HCT116 (cell line): Measurements from ENCODE around the gene APOOL. TPM values are rescaled to one million over a fixed set of nuclear protein-coding genes. Genes with fewer than 3 reads are reported as not detected.

Experiments used
- ATAC-seq: fragments of 200-7000 bp; cut with Tn5 transposase; 2 replicates; pipeline ENCODE4 v1.9.1; 2020; ENCODE audit warnings: mild to moderate bottlenecking, moderate library complexity
- BruUV-seq: library from RNA; stranded (reverse); fragments of 400-500 nt; replicated peaks from 2 replicates; lab custom pipeline; 2021; lab: Mats Ljungman, UMichigan
- CTCF ChIA-PET: fragments of 300-600 bp; sonication (Branson Sonifier 250); formaldehyde crosslinking; loops from one replicate; lab custom pipeline; 2021; ENCODE audit warnings: antibody characterized with exemption; lab: Charles Lee
- POLR2A ChIA-PET: fragments of 300-600, 350-600 bp; sonication (Branson Sonifier 250); formaldehyde crosslinking; loops from one replicate; lab custom pipeline; 2021; ENCODE audit warnings: antibody characterized with exemption; lab: Charles Lee
- RAD21 ChIA-PET, 2 experiments: fragments of 300-600 bp; sonication (Branson Sonifier 250); formaldehyde crosslinking; loops; one replicate each; lab custom pipeline; 2023; ENCODE audit warnings: low total read pairs in 2 of 2; ENCODE audit not compliant: uncharacterized antibody in 2 of 2, unreplicated experiment in 2 of 2, low non-redundant PET in 1 of 2; lab: Charles Lee
- DNase-seq: peaks from one replicate; pipeline ENCODE4 v3.0.0-alpha.2; 2010; ENCODE audit warnings: low read depth, low spot score
- H2AFZ ChIP-seq: fragments of 200-600 bp; shearing (Covaris generic), sonication (generic); 2 replicates; pipeline ENCODE4 v1.6.1; 2017; ENCODE audit warnings: low read depth, mixed run types, mixed read lengths, antibody characterized with exemption, low read length; ENCODE audit not compliant: poor library complexity, severe bottlenecking
- H3K27ac ChIP-seq: 2 replicates; pipeline ENCODE4 v1.5.1; 2012; ENCODE audit warnings: low read depth, low read length
- H3K27me3 ChIP-seq: fragments of 200-600 bp; sonication (generic); 2 replicates; pipeline ENCODE4 v1.6.1; 2016; ENCODE audit warnings: mixed run types, low read length, mixed read lengths; ENCODE audit not compliant: insufficient read depth
- H3K36me3 ChIP-seq, 2 experiments: fragments of 200-500 bp in 1 of 2; fragments of 200-600 bp in 1 of 2; sonication (Bioruptor generic) in 1 of 2; sonication (generic) in 1 of 2; 2 replicates each; pipeline versions ENCODE4 v1.5.1 to v1.6.1; 2014 to 2016; ENCODE audit warnings: low read length in 2 of 2, inconsistent platforms in 1 of 2, mixed read lengths in 1 of 2, mixed run types in 1 of 2; ENCODE audit not compliant: insufficient read depth in 2 of 2, control insufficient read depth in 1 of 2
- H3K4me1 ChIP-seq, 2 experiments: fragments of 200-600 bp in 1 of 2; sonication (generic) in 1 of 2; 2 replicates each; pipeline versions ENCODE4 v1.5.1 to v1.6.1; 2012 to 2017; ENCODE audit warnings: low read length in 2 of 2, inconsistent platforms in 1 of 2, mild to moderate bottlenecking in 1 of 2, mixed read lengths in 1 of 2, mixed run types in 1 of 2, moderate library complexity in 1 of 2; ENCODE audit not compliant: insufficient read depth in 2 of 2, control insufficient read depth in 1 of 2
- H3K4me2 ChIP-seq: fragments of 200-600 bp; sonication (generic); 2 replicates; pipeline ENCODE4 v1.6.1; 2017; ENCODE audit warnings: mixed run types, low read length, mixed read lengths
- H3K4me3 ChIP-seq, 2 experiments: fragments of 200-600 bp in 1 of 2; sonication (generic) in 1 of 2; replicated peaks in 1 of 2; 2 replicates each; pipeline ENCODE4 v1.5.1; 2011 to 2016; ENCODE audit warnings: low read length in 2 of 2, control low read depth in 1 of 2, low read depth in 1 of 2, mild to moderate bottlenecking in 1 of 2, mixed read lengths in 1 of 2, mixed run types in 1 of 2
- H3K79me2 ChIP-seq: fragments of 200-600 bp; sonication (generic); 2 replicates; pipeline ENCODE4 v1.6.1; 2017; ENCODE audit warnings: mild to moderate bottlenecking, mixed run types, low read length, moderate library complexity, mixed read lengths; ENCODE audit not compliant: insufficient read depth
- H3K9ac ChIP-seq: fragments of 200-600 bp; sonication (generic); 2 replicates; pipeline ENCODE4 v1.6.1; 2016; ENCODE audit warnings: low read length, mixed read lengths
- H3K9me2 ChIP-seq: fragments of 200-600 bp; sonication (generic), shearing (Covaris generic); 2 replicates; pipeline ENCODE4 v1.6.1; 2017; ENCODE audit warnings: mixed run types, mild to moderate bottlenecking, moderate library complexity; ENCODE audit not compliant: insufficient read depth
- H3K9me3 ChIP-seq, 2 experiments: fragments of 200-500 bp in 1 of 2; fragments of 200-600 bp in 1 of 2; sonication (Bioruptor generic) in 1 of 2; sonication (generic) in 1 of 2; 2 replicates each; pipeline ENCODE4 v1.6.1; 2014 to 2017; ENCODE audit warnings: low read length in 2 of 2, mixed read lengths in 2 of 2, inconsistent platforms in 1 of 2, low read depth in 1 of 2, mild to moderate bottlenecking in 1 of 2, mixed run types in 1 of 2, moderate library complexity in 1 of 2; ENCODE audit not compliant: control insufficient read depth in 1 of 2, insufficient read depth in 1 of 2
- H4K20me1 ChIP-seq: fragments of 200-600 bp; sonication (generic), shearing (Covaris generic); 2 replicates; pipeline ENCODE4 v1.6.1; 2017; ENCODE audit warnings: mixed run types, mild to moderate bottlenecking, moderate library complexity; ENCODE audit not compliant: insufficient read depth
- ATF3 ChIP-seq: IDR thresholded peaks from 2 replicates; pipeline ENCODE4 v1.6.1; 2012
- CBX3 ChIP-seq: IDR thresholded peaks from 2 replicates; pipeline ENCODE4 v1.6.1; 2012; ENCODE audit warnings: low read depth
- CEBPB ChIP-seq: IDR thresholded peaks from 2 replicates; pipeline ENCODE4 v1.6.1; 2012; ENCODE audit warnings: low read depth
- ELF1 ChIP-seq: IDR thresholded peaks from 2 replicates; pipeline ENCODE4 v1.6.1; 2012; ENCODE audit warnings: low read depth, borderline replicate concordance
- EZH2 ChIP-seq: fragments of 200-600 bp; sonication (generic); IDR thresholded peaks from 2 replicates; pipeline ENCODE4 v1.6.1; 2017; ENCODE audit warnings: antibody characterized with exemption, mixed run types
- EZH2phosphoT487 ChIP-seq: fragments of 200-600 bp; IDR thresholded peaks from 2 replicates; pipeline ENCODE4 v1.6.1; 2018; ENCODE audit warnings: antibody characterized with exemption, borderline replicate concordance
- FOSL1 ChIP-seq: IDR thresholded peaks from 2 replicates; pipeline ENCODE4 v1.6.1; 2012; ENCODE audit warnings: low read depth
- POLR2A ChIP-seq: IDR thresholded peaks from 2 replicates; pipeline ENCODE4 v1.7.0; 2011; ENCODE audit warnings: borderline replicate concordance; ENCODE audit not compliant: insufficient read depth, insufficient read length; ENCODE audit errors: extremely low read depth
- RAD21 ChIP-seq: IDR thresholded peaks from 2 replicates; pipeline ENCODE4 v1.6.1; 2012; ENCODE audit warnings: low read depth, mild to moderate bottlenecking
- SP1 ChIP-seq: IDR thresholded peaks from 2 replicates; pipeline ENCODE4 v1.6.1; 2012; ENCODE audit warnings: low read depth
- SRF ChIP-seq: IDR thresholded peaks from 2 replicates; pipeline ENCODE4 v1.6.1; 2012; ENCODE audit warnings: low read depth
- ZFX ChIP-seq: fragments of 450-650 bp; IDR thresholded peaks from 2 replicates; pipeline ENCODE4 v1.6.1; 2017
- ZNF274 ChIP-seq: fragments of 200-500 bp; sonication (Bioruptor generic); IDR thresholded peaks from 2 replicates; pipeline ENCODE4 v1.6.1; 2014; ENCODE audit warnings: mild to moderate bottlenecking, low read depth, low read length, inconsistent platforms
- intact Hi-C: fragments of 100-400 bp; cut with micrococcal nuclease; formaldehyde crosslinking; loops from 2 replicates; pipeline ENCODE4 v1.10.0; 2022
- total RNA-seq: library from RNA; stranded (reverse); gene quantifications from one replicate; pipeline ENCODE4 v1.2.1, GENCODE V29; 2021; ENCODE audit not compliant: unreplicated experiment
- TF ChIP-seq, protein P1 (sequence below): IDR thresholded peaks from 2 replicates; pipeline ENCODE4 v1.6.1; 2012
- TF ChIP-seq, protein P2 (sequence below): IDR thresholded peaks from 2 replicates; pipeline ENCODE4 v1.6.1; 2012; ENCODE audit warnings: low read depth

The APOOL gene
- total RNA-seq, 1 experiment from 2014 or later, result 24.5 TPM

GRCh38 chrX:85001344-85001743 is 2.3 kb upstream of the APOOL start:
- POLR2A ChIA-PET, result no interaction called here
- peaks cover 19% of the 10 kb centered on the region for H3K79me2 ChIP-seq
- no peak overlapping the region for H3K9ac ChIP-seq
- no peak overlapping the region for H2AFZ ChIP-seq
- H3K36me3 ChIP-seq, result no peaks in the 10 kb centered on the region
- no peak overlapping the region for H3K4me2 ChIP-seq
- ATAC-seq, result no peak
- no peak for DNase-seq
- no peak overlapping the region for H3K27ac ChIP-seq
- no peaks in the 10 kb centered on the region for H3K27me3 ChIP-seq
- CTCF ChIA-PET, result no interaction called here
- H3K4me1 ChIP-seq, result peaks cover 2 to 3% of the 10 kb centered on the region in 2 experiments; a peak in 1 of 4 replicates
- TF ChIP-seq ZFX (no peak), ATF3 (no peak), ELF1 (no peak), RAD21 (no peak), CBX3 (no peak), CEBPB (no peak), EZH2phosphoT487 (no peak), SP1 (no peak)
- H3K4me3 ChIP-seq, result no peak overlapping the region
- intact Hi-C loops, result no loop called here
- no TSS peak for BruUV-seq
- H4K20me1 ChIP-seq, result no peaks in the 10 kb centered on the region
- RAD21 ChIA-PET, result no interaction called here
- H3K9me2 ChIP-seq, result no peaks in the 10 kb centered on the region
- H3K9me3 ChIP-seq, result no peaks in the 10 kb centered on the region

DNA sequence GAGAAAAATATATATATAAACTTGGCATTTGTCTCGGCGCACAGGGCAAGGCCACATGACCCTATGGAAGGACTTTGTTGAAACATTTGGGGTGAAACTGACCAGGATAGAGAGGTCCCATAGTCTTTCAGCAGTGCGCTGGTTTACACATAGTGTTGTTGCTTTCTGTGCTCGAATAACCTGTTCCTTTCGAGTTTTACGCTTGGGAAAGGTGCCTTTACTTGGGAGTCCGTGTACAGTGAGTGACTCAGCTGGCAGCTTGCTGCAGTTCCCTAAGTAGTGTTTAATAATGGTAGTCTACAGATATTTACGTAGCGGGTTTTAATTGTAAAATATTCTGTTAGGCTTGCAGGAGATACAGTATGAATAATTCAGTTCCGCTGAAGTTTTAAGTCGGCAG is 578 bp downstream of the APOOL start:
- intact Hi-C loops, result no loop called here

More for the DNA sequence above, 578 bp downstream of the APOOL start:
- peak overlapping the region; percentile 70 for H3K9ac ChIP-seq
- DNase-seq, result no peak
- ChIA-PET RAD21 (no interaction called here), CTCF (no interaction called here)
- H3K4me2 ChIP-seq, result peak overlapping the region; percentile 74
- H3K36me3 ChIP-seq, result no peaks in the 10 kb centered on the region
- 0 out of 2 replicates have a peak overlapping the region, but pooled peaks have one; percentile 26 for H3K27ac ChIP-seq
- no peak for TF ChIP-seq POLR2A
- TF ChIP-seq, protein P1, sequence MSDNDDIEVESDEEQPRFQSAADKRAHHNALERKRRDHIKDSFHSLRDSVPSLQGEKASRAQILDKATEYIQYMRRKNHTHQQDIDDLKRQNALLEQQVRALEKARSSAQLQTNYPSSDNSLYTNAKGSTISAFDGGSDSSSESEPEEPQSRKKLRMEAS, result no peak
- TF ChIP-seq SP1, result no peak
- TF ChIP-seq FOSL1, result no peak
- no peak for TF ChIP-seq SRF
- TF ChIP-seq EZH2, result no peak
- no peak for TF ChIP-seq ATF3
- TF ChIP-seq ZNF274, result no peak
- TF ChIP-seq ZFX, result no peak
- TF ChIP-seq RAD21, result no peak
- TF ChIP-seq, protein P2, sequence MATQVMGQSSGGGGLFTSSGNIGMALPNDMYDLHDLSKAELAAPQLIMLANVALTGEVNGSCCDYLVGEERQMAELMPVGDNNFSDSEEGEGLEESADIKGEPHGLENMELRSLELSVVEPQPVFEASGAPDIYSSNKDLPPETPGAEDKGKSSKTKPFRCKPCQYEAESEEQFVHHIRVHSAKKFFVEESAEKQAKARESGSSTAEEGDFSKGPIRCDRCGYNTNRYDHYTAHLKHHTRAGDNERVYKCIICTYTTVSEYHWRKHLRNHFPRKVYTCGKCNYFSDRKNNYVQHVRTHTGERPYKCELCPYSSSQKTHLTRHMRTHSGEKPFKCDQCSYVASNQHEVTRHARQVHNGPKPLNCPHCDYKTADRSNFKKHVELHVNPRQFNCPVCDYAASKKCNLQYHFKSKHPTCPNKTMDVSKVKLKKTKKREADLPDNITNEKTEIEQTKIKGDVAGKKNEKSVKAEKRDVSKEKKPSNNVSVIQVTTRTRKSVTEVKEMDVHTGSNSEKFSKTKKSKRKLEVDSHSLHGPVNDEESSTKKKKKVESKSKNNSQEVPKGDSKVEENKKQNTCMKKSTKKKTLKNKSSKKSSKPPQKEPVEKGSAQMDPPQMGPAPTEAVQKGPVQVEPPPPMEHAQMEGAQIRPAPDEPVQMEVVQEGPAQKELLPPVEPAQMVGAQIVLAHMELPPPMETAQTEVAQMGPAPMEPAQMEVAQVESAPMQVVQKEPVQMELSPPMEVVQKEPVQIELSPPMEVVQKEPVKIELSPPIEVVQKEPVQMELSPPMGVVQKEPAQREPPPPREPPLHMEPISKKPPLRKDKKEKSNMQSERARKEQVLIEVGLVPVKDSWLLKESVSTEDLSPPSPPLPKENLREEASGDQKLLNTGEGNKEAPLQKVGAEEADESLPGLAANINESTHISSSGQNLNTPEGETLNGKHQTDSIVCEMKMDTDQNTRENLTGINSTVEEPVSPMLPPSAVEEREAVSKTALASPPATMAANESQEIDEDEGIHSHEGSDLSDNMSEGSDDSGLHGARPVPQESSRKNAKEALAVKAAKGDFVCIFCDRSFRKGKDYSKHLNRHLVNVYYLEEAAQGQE, result no peak
- TF ChIP-seq, all 23 proteins: peak for 0
- no peaks in the 10 kb centered on the region for H3K9me3 ChIP-seq
- peak overlapping the region; percentile 72 to 74 for H3K4me3 ChIP-seq
- peaks cover 2 to 3% of the 10 kb centered on the region in 2 experiments; a peak in 1 of 4 replicates for H3K4me1 ChIP-seq
- ATAC-seq, result no peak
- POLR2A ChIA-PET, result no interaction called here
- BruUV-seq, result TSS peak; percentile 76
- H3K79me2 ChIP-seq, result peaks cover 23% of the 10 kb centered on the region
- H3K27me3 ChIP-seq, result no peaks in the 10 kb centered on the region
- H4K20me1 ChIP-seq, result no peaks in the 10 kb centered on the region
- no peak overlapping the region for H2AFZ ChIP-seq
- H3K9me2 ChIP-seq, result no peaks in the 10 kb centered on the region
